IMR-90 (cell line): Measurements from ENCODE around the gene RHOBTB1. TPM values are rescaled to one million over a fixed set of nuclear protein-coding genes. Genes with fewer than 3 reads are reported as not detected.

Experiments
- ATAC-seq: fragments of 200-7000 bp; cut with Tn5 transposase; 2 replicates; pipeline ENCODE4 v1.9.1; 2020; ENCODE audit warnings: low read depth, mild to moderate bottlenecking, moderate library complexity
- BruUV-seq: library from RNA; stranded (reverse); fragments of 400-500 nt; replicated peaks from 2 replicates; lab custom pipeline; 2021; lab: Mats Ljungman, UMichigan
- CTCF ChIA-PET: fragments of 300-600 bp; formaldehyde crosslinking; extraction: SDS; loops from one replicate; lab custom pipeline; 2021; ENCODE audit warnings: antibody characterized with exemption; lab: Yijun Ruan, JAX
- POLR2A ChIA-PET: fragments of 300-600 bp; sonication (Branson Sonifier 250); formaldehyde crosslinking; loops from one replicate; lab custom pipeline; 2022; ENCODE audit warnings: antibody characterized with exemption; ENCODE audit not compliant: unreplicated experiment; lab: Charles Lee
- DNase-seq: peaks from one replicate; pipeline ENCODE4 v3.0.0; 2013
- H2AFZ ChIP-seq: replicated peaks from 2 replicates; pipeline ENCODE3; 2013; ENCODE audit warnings: low read length, mild to moderate bottlenecking; ENCODE audit not compliant: poor library complexity
- H2AK5ac ChIP-seq: 2 replicates; pipeline ENCODE4 v1.6.1; 2013; ENCODE audit warnings: low read depth, low read length, inconsistent platforms
- H2AK9ac ChIP-seq: replicated peaks from 2 replicates; pipeline ENCODE3; 2013; ENCODE audit warnings: mild to moderate bottlenecking, low read depth, low read length, moderate library complexity; ENCODE audit not compliant: poor library complexity
- H2BK120ac ChIP-seq: 2 replicates; pipeline ENCODE4 v1.6.1; 2013; ENCODE audit warnings: low read depth, low read length, inconsistent platforms
- H2BK15ac ChIP-seq: 3 replicates; pipeline ENCODE4 v1.6.1; 2013; ENCODE audit warnings: low read depth, low read length, inconsistent platforms
- H2BK20ac ChIP-seq: 2 replicates; pipeline ENCODE4 v1.6.1; 2013; ENCODE audit warnings: low read depth, mild to moderate bottlenecking, inconsistent platforms, low read length, moderate library complexity
- H2BK5ac ChIP-seq: 2 replicates; pipeline ENCODE4 v1.6.1; 2013; ENCODE audit warnings: mild to moderate bottlenecking, low read depth, low read length, inconsistent platforms; ENCODE audit not compliant: poor library complexity, severe bottlenecking
- H3K14ac ChIP-seq: replicated peaks from 2 replicates; pipeline ENCODE4 v1.6.1; 2013; ENCODE audit warnings: low read depth, low read length, inconsistent platforms
- H3K18ac ChIP-seq: 2 replicates; pipeline ENCODE4 v1.6.1; 2013; ENCODE audit warnings: low read depth, low read length, control low read depth
- H3K23ac ChIP-seq: 2 replicates; pipeline ENCODE4 v1.6.1; 2013; ENCODE audit warnings: low read depth, low read length, inconsistent platforms
- H3K27ac ChIP-seq: 2 replicates; pipeline ENCODE4 v1.5.1; 2013; ENCODE audit warnings: mild to moderate bottlenecking, control low read depth, low read length; ENCODE audit not compliant: insufficient read depth
- H3K27me3 ChIP-seq: 2 replicates; pipeline ENCODE4 v1.6.1; 2013; ENCODE audit warnings: low read length; ENCODE audit not compliant: control insufficient read depth, insufficient read depth
- H3K36me3 ChIP-seq: 2 replicates; pipeline ENCODE4 v1.6.1; 2013; ENCODE audit warnings: low read length, mixed read lengths; ENCODE audit not compliant: control insufficient read depth, insufficient read depth
- H3K4ac ChIP-seq: 2 replicates; pipeline ENCODE4 v1.6.1; 2013; ENCODE audit warnings: low read depth, low read length, inconsistent platforms
- H3K4me1 ChIP-seq: 2 replicates; pipeline ENCODE4 v1.6.1; 2013; ENCODE audit warnings: low read length, mixed read lengths; ENCODE audit not compliant: control insufficient read depth, insufficient read depth
- H3K4me2 ChIP-seq: 2 replicates; pipeline ENCODE4 v1.6.1; 2013; ENCODE audit warnings: low read depth, mild to moderate bottlenecking, control low read depth, low read length, moderate library complexity
- H3K4me3 ChIP-seq: 2 replicates; pipeline ENCODE4 v1.5.1; 2013; ENCODE audit warnings: low read depth, mild to moderate bottlenecking, control low read depth, low read length, moderate library complexity; ENCODE audit not compliant: insufficient read depth
- H3K56ac ChIP-seq: 2 replicates; pipeline ENCODE4 v1.6.1; 2013; ENCODE audit warnings: low read length, inconsistent platforms; ENCODE audit not compliant: insufficient read depth; ENCODE audit errors: extremely low read depth
- H3K79me1 ChIP-seq, 2 experiments: 2 replicates each; pipeline ENCODE4 v1.6.1; 2013; ENCODE audit warnings: low read length in 2 of 2, inconsistent platforms in 1 of 2, low read depth in 1 of 2
- H3K9ac ChIP-seq: 2 replicates; pipeline ENCODE4 v1.6.1; 2013; ENCODE audit warnings: low read depth, low read length, control low read depth
- H3K9me1 ChIP-seq: 2 replicates; pipeline ENCODE4 v1.6.1; 2013; ENCODE audit warnings: low read length, inconsistent platforms; ENCODE audit not compliant: insufficient read depth
- H3K9me3 ChIP-seq: 2 replicates; pipeline ENCODE4 v1.6.1; 2013; ENCODE audit warnings: low read length; ENCODE audit not compliant: control insufficient read depth, insufficient read depth
- H4K20me1 ChIP-seq: 2 replicates; pipeline ENCODE4 v1.6.1; 2013; ENCODE audit warnings: low read length, inconsistent platforms; ENCODE audit not compliant: insufficient read depth
- H4K5ac ChIP-seq: 2 replicates; pipeline ENCODE4 v1.6.1; 2013; ENCODE audit warnings: mild to moderate bottlenecking, low read depth, low read length, control low read depth
- H4K8ac ChIP-seq, 2 experiments: 2 replicates each; pipeline ENCODE4 v1.6.1; 2013; ENCODE audit warnings: low read depth in 2 of 2, low read length in 2 of 2, control low read depth in 1 of 2, inconsistent platforms in 1 of 2
- H4K91ac ChIP-seq: 2 replicates; pipeline ENCODE4 v1.6.1; 2013; ENCODE audit warnings: low read depth, low read length, inconsistent platforms; ENCODE audit not compliant: insufficient read depth
- BHLHE40 ChIP-seq: fragments of 150-350 bp; IDR thresholded peaks from 2 replicates; pipeline ENCODE4 v1.6.1; 2016; ENCODE audit warnings: mild to moderate bottlenecking, low read depth, low read length
- CEBPB ChIP-seq: IDR thresholded peaks from 2 replicates; pipeline ENCODE4 v1.6.1; 2012; ENCODE audit warnings: low read depth, low read length, improper control_type of control experiment
- FOS ChIP-seq: fragments of 150-350 bp; IDR thresholded peaks from 2 replicates; pipeline ENCODE4 v1.6.1; 2016; ENCODE audit warnings: low read depth, low read length
- MAFK ChIP-seq: IDR thresholded peaks from 2 replicates; pipeline ENCODE4 v1.6.1; 2012; ENCODE audit warnings: low read depth, low read length, improper control_type of control experiment
- MAZ ChIP-seq: IDR thresholded peaks from 2 replicates; pipeline ENCODE4 v1.6.1; 2012; ENCODE audit warnings: low read depth, mild to moderate bottlenecking, low read length, improper control_type of control experiment, moderate library complexity, borderline replicate concordance
- WGBS, 2 experiments: methylation state at CpG; one replicate each; pipeline versions ENCODE4 v1.1.5 to v1.1.7; 2013; ENCODE audit warnings: missing lambda C conversion rate in 2 of 2; ENCODE audit not compliant: insufficient read length in 1 of 2; ENCODE audit errors: extremely low coverage in 2 of 2; 5-methylcytosine and 5-hydroxymethylcytosine counted together
- dilution Hi-C: fragments of 300-500 bp; cut with HindIII; formaldehyde crosslinking; loops from one replicate; pipeline ENCODE4 v1.14.3; 2018; ENCODE audit warnings: low sequenced_read_pairs; ENCODE audit not compliant: unreplicated experiment
- in situ Hi-C: fragments of 300-500 bp; cut with MboI; formaldehyde crosslinking; loops from 3 replicates; pipeline ENCODE4 v1.14.3; 2019; ENCODE audit warnings: low sequenced_read_pairs, inconsistent platforms, mixed read lengths
- intact Hi-C: fragments of 100-400 bp; cut with micrococcal nuclease; formaldehyde crosslinking; loops from 2 replicates; pipeline ENCODE4 v1.10.0; 2022
- polyA plus RNA-seq, 3 experiments: library from polyadenylated mRNA; depleted of rRNA; stranded (reverse); fragments of >200 nt; gene quantifications; 2 replicates each; pipeline ENCODE4 v1.2.3, GENCODE V29; 2012; ENCODE audit warnings: low replicate concordance in 1 of 3
- total RNA-seq: library from RNA; depleted of rRNA; stranded (reverse); fragments of >200 nt; gene quantifications from 2 replicates; pipeline ENCODE4 v1.2.3, GENCODE V29; 2012

Gene RHOBTB1
- total and polyA plus RNA-seq, 2 of the 4 experiments (the other 2 are of a cell fraction), result 8.9 to 15.2 TPM

DNA sequence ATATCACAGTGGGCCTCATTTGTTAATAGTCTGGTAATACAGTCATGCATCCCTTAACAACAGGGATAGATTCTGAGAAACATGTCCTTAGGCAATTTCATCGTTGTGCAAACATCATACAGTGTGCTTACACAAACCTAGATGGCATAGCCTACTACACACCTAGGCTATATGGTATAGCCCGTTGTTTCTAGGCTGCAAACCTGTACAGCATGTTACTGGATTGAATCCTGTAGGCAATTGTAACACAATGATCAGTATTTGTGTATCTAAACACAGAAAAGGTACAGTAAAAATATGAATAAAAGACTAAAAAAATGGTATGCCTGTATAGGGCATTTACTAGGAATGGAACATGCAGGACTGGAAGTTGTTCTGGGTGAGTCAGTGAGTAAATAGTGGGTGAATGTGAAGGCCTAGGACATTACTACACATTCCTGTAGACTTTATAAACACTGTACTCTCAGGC lies 12.0 kb upstream of the RHOBTB1 start:
- Histone ChIP-seq H3K4me3 (no peak overlapping the region), H2BK5ac (peak overlapping the region; percentile 88), H3K9ac (no peak overlapping the region), H3K9me3 (no peaks in the 10 kb centered on the region), H4K20me1 (no peaks in the 10 kb centered on the region), H2BK20ac (peak overlapping the region; percentile 2; the same call in 1 of the 2 replicates), H3K27me3 (no peaks in the 10 kb centered on the region), H2BK15ac (no peak overlapping the region), H3K23ac (no peak overlapping the region; the same call in 1 of the 2 replicates), H3K9me1 (peaks cover 4% of the 10 kb centered on the region; the same call in 1 of the 2 replicates), H3K4ac (peak overlapping the region; percentile 59; the same call in 1 of the 2 replicates), H4K91ac (peak overlapping the region; percentile 53; the same call in 1 of the 2 replicates), H3K18ac (no peak overlapping the region), H2AFZ (no peak overlapping the region), H4K8ac (peak overlapping the region in 1 of 2 experiments; percentile 41; a peak in 1 of 4 replicates), H4K5ac (no peak overlapping the region), H3K79me1 (no peaks in the 10 kb centered on the region), H3K4me1 (peaks cover 11% of the 10 kb centered on the region), H3K56ac (no peak overlapping the region), H3K36me3 (no peaks in the 10 kb centered on the region), H3K14ac (0 out of 2 replicates have a peak overlapping the region, but pooled peaks have one; percentile 23), H2BK120ac (peak overlapping the region; percentile 55; the same call in 1 of the 2 replicates), H3K27ac (no peak overlapping the region), H2AK5ac (peak overlapping the region; percentile 17; the same call in 1 of the 2 replicates), H2AK9ac (no peak overlapping the region), H3K4me2 (peak overlapping the region; percentile 61; the same call in 1 of the 2 replicates)
- DNase-seq (peak; percentile 82), ATAC-seq (peak; percentile 92)
- POLR2A ChIA-PET, result interaction anchor here (0.6 kb wide), 1 partner anchor 75 kb away, joined by 4 read pairs; no protein-coding TSS in a partner anchor
- BruUV-seq, result no TSS peak
- intact Hi-C loops, result no loop called here
- CTCF ChIA-PET, result interaction anchor here (0.7 kb wide), 1 partner anchor 88 kb away, joined by 5 read pairs; no protein-coding TSS in a partner anchor
- no CpG with 5 or more reads among the region's 2 CpGs for WGBS, 2 experiments
- TF ChIP-seq MAFK (no peak), CEBPB (peak; percentile 63; the same call in 1 of the 2 replicates), MAZ (no peak), BHLHE40 (0 out of 2 replicates have a peak, but pooled peaks have one; percentile 41), FOS (peak; percentile 65)
- dilution Hi-C loops, result no loop called here
- in situ Hi-C loops, result no loop called here
